KMS-11 (cell line): ENCODE data around the gene RAB37.

Source experiments
- H2AFZ ChIP-seq: fragments of 200-600 bp; sonication (generic); 2 replicates; pipeline ENCODE4 v1.6.1; 2016; ENCODE audit warnings: antibody characterized with exemption, mixed run types, low read depth
- H3K27ac ChIP-seq: fragments of 200-600 bp; sonication (generic); 2 replicates; pipeline ENCODE4 v1.6.1; 2016; ENCODE audit warnings: mild to moderate bottlenecking, mixed run types
- H3K27me3 ChIP-seq: fragments of 200-600 bp; sonication (generic); 2 replicates; pipeline ENCODE4 v1.6.1; 2017; ENCODE audit warnings: mild to moderate bottlenecking, low read depth, mixed run types, moderate library complexity; ENCODE audit not compliant: insufficient read depth
- H3K36me3 ChIP-seq: fragments of 200-600 bp; sonication (generic); 2 replicates; pipeline ENCODE4 v1.6.1; 2017; ENCODE audit warnings: mild to moderate bottlenecking, mixed run types; ENCODE audit not compliant: insufficient read depth
- H3K4me1 ChIP-seq: fragments of 200-600 bp; sonication (generic); 2 replicates; pipeline ENCODE4 v1.6.1; 2016; ENCODE audit warnings: mild to moderate bottlenecking, low read depth, mixed run types; ENCODE audit not compliant: poor library complexity, severe bottlenecking
- H3K4me2 ChIP-seq: fragments of 200-600 bp; sonication (generic); 2 replicates; pipeline ENCODE4 v1.7.0; 2016; ENCODE audit warnings: mild to moderate bottlenecking, mixed run types
- H3K4me3 ChIP-seq: fragments of 200-600 bp; sonication (generic); IDR thresholded peaks from 2 replicates; pipeline ENCODE4 v1.6.1; 2017; ENCODE audit warnings: low read depth, low read length, mixed read lengths; ENCODE audit not compliant: insufficient read depth
- H3K79me2 ChIP-seq: fragments of 200-600 bp; sonication (generic); 2 replicates; pipeline ENCODE4 v1.6.1; 2016; ENCODE audit warnings: low read depth, mixed run types; ENCODE audit not compliant: insufficient read depth
- H3K9ac ChIP-seq: fragments of 200-600 bp; sonication (generic); 2 replicates; pipeline ENCODE4 v1.6.1; 2016; ENCODE audit warnings: mild to moderate bottlenecking, mixed run types
- H4K20me1 ChIP-seq: fragments of 200-600 bp; sonication (generic); 2 replicates; pipeline ENCODE4 v1.6.1; 2016; ENCODE audit warnings: mild to moderate bottlenecking, mixed run types; ENCODE audit not compliant: insufficient read depth
- TF ChIP-seq, protein P1 (sequence below): fragments of 200-600 bp; sonication (generic); conservative IDR thresholded peaks from 2 replicates; pipeline ENCODE4 v1.6.1; 2017; ENCODE audit warnings: low read depth, mild to moderate bottlenecking, antibody characterized with exemption, low read length, moderate library complexity, mixed read lengths

RAB37 gene

DNA sequence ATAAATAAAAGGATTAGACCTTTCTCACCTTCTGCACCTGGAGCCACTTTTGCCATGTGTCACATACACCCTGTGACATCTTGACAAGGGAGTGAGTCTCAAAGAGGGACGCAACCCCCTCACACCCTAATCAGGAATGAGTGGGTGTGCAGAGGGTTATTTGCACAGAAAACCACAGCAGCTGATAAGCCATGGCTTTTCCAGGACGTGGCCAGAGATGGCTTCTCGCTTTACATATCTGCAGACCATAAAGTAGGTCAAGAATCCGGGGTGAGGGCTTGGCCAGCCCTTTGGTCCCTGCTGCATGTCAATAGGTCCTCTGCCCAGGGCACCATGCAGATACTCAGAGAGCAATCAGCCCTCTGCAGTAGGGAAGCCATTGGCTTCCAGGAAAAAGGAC, 21.9 kb upstream of the RAB37 start:
- H3K9ac ChIP-seq, result no peak overlapping the region; the same call in 1 of the 2 replicates
- H2AFZ ChIP-seq, result 0 out of 2 replicates have a peak overlapping the region, but pooled peaks have one; percentile 20
- no peaks in the 10 kb centered on the region; the same call in 1 of the 2 replicates for H3K27me3 ChIP-seq
- H3K79me2 ChIP-seq, result no peaks in the 10 kb centered on the region
- no peaks in the 10 kb centered on the region for H3K36me3 ChIP-seq
- no peak overlapping the region for H3K27ac ChIP-seq
- H4K20me1 ChIP-seq, result no peaks in the 10 kb centered on the region
- TF ChIP-seq, protein P1, sequence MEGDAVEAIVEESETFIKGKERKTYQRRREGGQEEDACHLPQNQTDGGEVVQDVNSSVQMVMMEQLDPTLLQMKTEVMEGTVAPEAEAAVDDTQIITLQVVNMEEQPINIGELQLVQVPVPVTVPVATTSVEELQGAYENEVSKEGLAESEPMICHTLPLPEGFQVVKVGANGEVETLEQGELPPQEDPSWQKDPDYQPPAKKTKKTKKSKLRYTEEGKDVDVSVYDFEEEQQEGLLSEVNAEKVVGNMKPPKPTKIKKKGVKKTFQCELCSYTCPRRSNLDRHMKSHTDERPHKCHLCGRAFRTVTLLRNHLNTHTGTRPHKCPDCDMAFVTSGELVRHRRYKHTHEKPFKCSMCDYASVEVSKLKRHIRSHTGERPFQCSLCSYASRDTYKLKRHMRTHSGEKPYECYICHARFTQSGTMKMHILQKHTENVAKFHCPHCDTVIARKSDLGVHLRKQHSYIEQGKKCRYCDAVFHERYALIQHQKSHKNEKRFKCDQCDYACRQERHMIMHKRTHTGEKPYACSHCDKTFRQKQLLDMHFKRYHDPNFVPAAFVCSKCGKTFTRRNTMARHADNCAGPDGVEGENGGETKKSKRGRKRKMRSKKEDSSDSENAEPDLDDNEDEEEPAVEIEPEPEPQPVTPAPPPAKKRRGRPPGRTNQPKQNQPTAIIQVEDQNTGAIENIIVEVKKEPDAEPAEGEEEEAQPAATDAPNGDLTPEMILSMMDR, result no peak
- peaks cover 18% of the 10 kb centered on the region for H3K4me1 ChIP-seq
- peak overlapping the region; percentile 46 for H3K4me2 ChIP-seq
- H3K4me3 ChIP-seq, result no peak overlapping the region

DNA sequence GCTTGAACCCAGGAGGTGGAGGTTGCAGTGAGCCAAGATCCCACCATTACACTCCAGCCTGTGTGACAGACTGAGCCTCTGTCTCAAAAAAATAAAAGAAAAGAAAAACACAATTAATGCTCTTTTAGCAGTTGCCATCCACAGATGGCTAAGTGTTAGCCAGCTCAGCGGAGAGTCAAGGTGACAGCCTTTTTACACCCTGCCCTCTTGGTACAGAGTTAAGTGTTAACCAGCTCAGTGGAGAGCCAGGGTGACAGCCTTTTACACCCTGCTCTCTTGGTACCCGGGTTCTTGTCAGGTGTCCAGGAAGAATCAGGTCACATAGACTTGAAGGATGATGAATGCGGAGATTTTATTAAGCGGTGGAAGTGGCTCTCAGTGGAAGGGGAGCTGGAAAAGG, 16.6 kb upstream of the RAB37 start:
- no peak overlapping the region for H3K27ac ChIP-seq
- no peak overlapping the region for H3K9ac ChIP-seq
- H3K36me3 ChIP-seq, result no peaks in the 10 kb centered on the region
- peaks cover 34% of the 10 kb centered on the region for H3K4me1 ChIP-seq
- no peaks in the 10 kb centered on the region for H4K20me1 ChIP-seq
- no peak overlapping the region for H2AFZ ChIP-seq
- H3K27me3 ChIP-seq, result no peaks in the 10 kb centered on the region
- H3K4me3 ChIP-seq, result no peak overlapping the region
- no peak overlapping the region for H3K4me2 ChIP-seq
- H3K79me2 ChIP-seq, result no peaks in the 10 kb centered on the region
- TF ChIP-seq, protein P1, result no peak

DNA sequence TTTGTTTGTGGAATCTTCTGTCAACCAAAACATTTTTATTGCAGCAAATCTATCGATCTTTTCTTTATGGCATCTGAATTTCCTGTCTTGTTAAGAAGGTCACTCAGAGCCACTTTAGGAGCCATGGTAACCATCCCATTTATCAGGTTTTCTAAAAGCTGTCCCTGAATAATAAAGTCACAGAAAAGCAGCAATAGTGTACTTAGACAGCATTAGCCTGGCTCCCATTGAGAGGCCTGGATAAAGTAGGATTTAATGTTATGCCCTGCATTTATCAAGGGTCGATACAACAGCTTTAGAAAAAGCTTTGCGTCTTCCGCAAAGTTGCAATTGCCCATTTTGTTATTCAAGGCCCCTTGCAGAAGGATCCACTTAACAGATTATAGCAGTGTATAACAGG, 14.3 kb upstream of the RAB37 start:
- peak overlapping the region; percentile 31; the same call in 1 of the 2 replicates for H3K4me2 ChIP-seq
- no peaks in the 10 kb centered on the region for H3K79me2 ChIP-seq
- H3K27ac ChIP-seq, result peak overlapping the region; percentile 27; the same call in 1 of the 2 replicates
- TF ChIP-seq, protein P1, result no peak
- no peaks in the 10 kb centered on the region for H4K20me1 ChIP-seq
- peaks cover 30% of the 10 kb centered on the region for H3K4me1 ChIP-seq
- H3K9ac ChIP-seq, result no peak overlapping the region
- no peak overlapping the region for H3K4me3 ChIP-seq
- no peak overlapping the region for H2AFZ ChIP-seq
- H3K27me3 ChIP-seq, result no peaks in the 10 kb centered on the region
- no peaks in the 10 kb centered on the region for H3K36me3 ChIP-seq

DNA sequence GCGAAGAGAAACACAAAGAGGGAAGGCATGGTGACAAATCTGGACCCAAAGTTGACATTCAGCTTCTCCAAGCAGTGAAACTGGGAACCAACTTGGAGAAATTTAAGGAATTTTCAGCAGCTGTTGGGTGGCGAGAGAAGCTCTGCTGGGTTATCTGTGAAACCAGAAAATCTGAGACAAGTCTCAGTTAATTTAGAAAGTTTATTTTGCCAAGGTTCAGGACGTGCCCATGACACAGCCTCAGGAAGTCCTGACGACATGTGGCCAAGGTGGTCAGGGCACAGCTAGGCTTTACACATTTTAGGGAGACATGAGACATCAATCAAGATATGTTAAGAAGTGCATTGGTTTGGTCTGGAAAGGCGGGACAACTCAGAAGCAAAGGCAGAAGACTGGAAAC, 13.2 kb upstream of the RAB37 start:
- no peaks in the 10 kb centered on the region for H3K36me3 ChIP-seq
- no peak overlapping the region for H3K4me3 ChIP-seq
- H3K27ac ChIP-seq, result peak overlapping the region; percentile 27; the same call in 1 of the 2 replicates
- H4K20me1 ChIP-seq, result no peaks in the 10 kb centered on the region
- peak overlapping the region; percentile 31; the same call in 1 of the 2 replicates for H3K4me2 ChIP-seq
- H3K4me1 ChIP-seq, result peaks cover 30% of the 10 kb centered on the region
- no peaks in the 10 kb centered on the region for H3K79me2 ChIP-seq
- H2AFZ ChIP-seq, result no peak overlapping the region
- TF ChIP-seq, protein P1, result no peak
- no peak overlapping the region; the same call in 1 of the 2 replicates for H3K9ac ChIP-seq
- no peaks in the 10 kb centered on the region for H3K27me3 ChIP-seq
